Measurements from ENCODE around the gene GPA33. TPM values are rescaled to one million over a fixed set of nuclear protein-coding genes. Genes with fewer than 3 reads are reported as not detected.

Gene GPA33
- total RNA-seq, 1 experiment from 2014 or later = not detected

GRCh38 chr1:167095368-167095767 is 5.2 kb upstream of the GPA33 start:
- no peak overlapping the region for H3K9ac ChIP-seq (ENCODE audit: extremely low read depth, insufficient read length, low read length)
- no peak overlapping the region for H2AFZ ChIP-seq (ENCODE audit: low read length)
- no peak overlapping the region for H2BK15ac ChIP-seq (ENCODE audit: low read depth, low read length)
- WGBS (ENCODE audit: extremely low coverage, insufficient read length, low lambda C conversion rate) = no CpG with 5 or more reads among the region's 5 CpGs
- H4K5ac ChIP-seq (ENCODE audit: insufficient read length, low read depth, low read length) = no peak overlapping the region
- Mint-ChIP-seq H3K4me3 (no peak overlapping the region), H3K27me3 (ENCODE audit: low read depth) (peaks cover 2% of the 10 kb centered on the region; the same call in 1 of the 2 replicates), H3K36me3 (ENCODE audit: insufficient read depth in 1 of 3, low read depth in 3 of 3) (peaks cover 0 to 12% (median 0%) of the 10 kb centered on the region in 3 experiments; a peak in 2 of 7 replicates), H3K4me1 (peaks cover 18 to 20% of the 10 kb centered on the region in 2 experiments), H3K9me3 (no peaks in the 10 kb centered on the region; a peak in 1 of 5 replicates), H3K27ac (no peak overlapping the region)
- H2BK5ac ChIP-seq (ENCODE audit: insufficient read length, low read length) = no peak overlapping the region
- DNase-seq = no peak
- TF ChIP-seq CTCF (conservative IDR thresholded peaks at IDR 0.05) = no peak
- no peaks in the 10 kb centered on the region for H3K9me3 ChIP-seq (ENCODE audit: control insufficient read depth, low read depth, low read length)
- H4K20me1 ChIP-seq (ENCODE audit: control insufficient read depth, insufficient read depth, insufficient read length) = no peaks in the 10 kb centered on the region
- H4K91ac ChIP-seq (ENCODE audit: insufficient read length, low read depth, low read length) = no peak overlapping the region
- no peak overlapping the region for H2BK12ac ChIP-seq (ENCODE audit: insufficient read length, low read depth, low read length)
- no peak overlapping the region for H3K56ac ChIP-seq (ENCODE audit: insufficient read length, low read depth, low read length)
- H3K23ac ChIP-seq (ENCODE audit: insufficient read length, low read depth, low read length) = no peak overlapping the region
- H3K4me1 ChIP-seq (ENCODE audit: insufficient read depth, low read length) = no peaks in the 10 kb centered on the region; the same call in 1 of the 2 replicates
- H3K18ac ChIP-seq (ENCODE audit: insufficient read length, low read depth, low read length) = no peak overlapping the region
- no peak overlapping the region for H3K14ac ChIP-seq (ENCODE audit: insufficient read depth, low read length)
- H3K4me2 ChIP-seq (ENCODE audit: insufficient read depth, insufficient read length, low read length) = no peak overlapping the region
- no peaks in the 10 kb centered on the region; the same call in 1 of the 2 replicates for H3K27me3 ChIP-seq (ENCODE audit: insufficient read depth, low read length)
- no peaks in the 10 kb centered on the region for H3K23me2 ChIP-seq (ENCODE audit: insufficient read length, low read depth, low read length, poor library complexity, severe bottlenecking)
- H2BK120ac ChIP-seq (ENCODE audit: low read depth, low read length, poor library complexity, severe bottlenecking) = no peak overlapping the region
- H3K79me1 ChIP-seq (ENCODE audit: insufficient read depth, low read depth, low read length, poor library complexity, severe bottlenecking) = no peaks in the 10 kb centered on the region
- no peak overlapping the region for H3T11ph ChIP-seq (ENCODE audit: low read length)
- no peaks in the 10 kb centered on the region for H3K79me2 ChIP-seq (ENCODE audit: insufficient read depth, low read length)
- H2BK20ac ChIP-seq (ENCODE audit: low read depth, low read length, poor library complexity, severe bottlenecking) = no peak overlapping the region
- H3K27ac ChIP-seq (ENCODE audit: insufficient read length, low read depth, low read length) = no peak overlapping the region
- no peak overlapping the region for H4K8ac ChIP-seq (replicated peaks; ENCODE audit: insufficient read length, low read depth, low read length)
- no peak overlapping the region for H2AK5ac ChIP-seq (ENCODE audit: insufficient read length, low read length)
- H3K4ac ChIP-seq (ENCODE audit: low read depth, low read length) = no peak overlapping the region
